Suprapubic skin (tissue), 3 donors: ENCODE data around the gene GAPT.

ENCODE experiments used
- POLR2AphosphoS5 ChIP-seq, 3 donors: sonication (generic); formaldehyde crosslinking; IDR thresholded peaks; one replicate each; pipeline ENCODE4 v1.6.1; 2017; ENCODE audit warnings: antibody characterized with exemption in 3 of 3
- TF ChIP-seq, protein P1 (sequence below), 2 donors: fragments of 200-600 bp in 1 of 2; fragments of 450-650 bp in 1 of 2; sonication (generic) in 1 of 2; IDR thresholded peaks; one replicate each; pipeline ENCODE4 v1.5.1; 2016 to 2019; ENCODE audit warnings: antibody characterized with exemption in 2 of 2, mild to moderate bottlenecking in 1 of 2, moderate library complexity in 1 of 2

DNA sequence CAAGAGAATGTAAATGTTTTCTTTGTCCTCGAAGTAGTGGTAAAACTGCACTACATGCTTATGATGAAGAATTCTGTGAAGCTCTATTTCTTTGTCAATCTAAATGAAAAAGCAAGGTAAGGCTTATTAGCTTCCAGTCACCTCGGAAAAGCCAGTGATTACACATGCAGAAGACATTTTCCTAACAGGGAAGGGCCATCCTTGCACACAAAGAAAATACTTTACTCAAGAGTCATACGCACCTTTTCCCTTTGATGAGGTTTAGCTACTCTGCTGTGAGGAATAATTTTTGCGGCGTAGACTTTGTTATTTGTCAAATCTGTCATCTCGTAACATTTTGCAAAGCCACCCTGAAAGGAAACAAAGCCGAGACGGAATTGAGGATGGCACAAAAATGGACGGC, 32.5 kb upstream of the GAPT start:
- TF ChIP-seq, protein P1, sequence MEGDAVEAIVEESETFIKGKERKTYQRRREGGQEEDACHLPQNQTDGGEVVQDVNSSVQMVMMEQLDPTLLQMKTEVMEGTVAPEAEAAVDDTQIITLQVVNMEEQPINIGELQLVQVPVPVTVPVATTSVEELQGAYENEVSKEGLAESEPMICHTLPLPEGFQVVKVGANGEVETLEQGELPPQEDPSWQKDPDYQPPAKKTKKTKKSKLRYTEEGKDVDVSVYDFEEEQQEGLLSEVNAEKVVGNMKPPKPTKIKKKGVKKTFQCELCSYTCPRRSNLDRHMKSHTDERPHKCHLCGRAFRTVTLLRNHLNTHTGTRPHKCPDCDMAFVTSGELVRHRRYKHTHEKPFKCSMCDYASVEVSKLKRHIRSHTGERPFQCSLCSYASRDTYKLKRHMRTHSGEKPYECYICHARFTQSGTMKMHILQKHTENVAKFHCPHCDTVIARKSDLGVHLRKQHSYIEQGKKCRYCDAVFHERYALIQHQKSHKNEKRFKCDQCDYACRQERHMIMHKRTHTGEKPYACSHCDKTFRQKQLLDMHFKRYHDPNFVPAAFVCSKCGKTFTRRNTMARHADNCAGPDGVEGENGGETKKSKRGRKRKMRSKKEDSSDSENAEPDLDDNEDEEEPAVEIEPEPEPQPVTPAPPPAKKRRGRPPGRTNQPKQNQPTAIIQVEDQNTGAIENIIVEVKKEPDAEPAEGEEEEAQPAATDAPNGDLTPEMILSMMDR (IDR thresholded peaks at IDR 0.05): no peak
- no peak for TF ChIP-seq POLR2AphosphoS5 (IDR thresholded peaks at IDR 0.05)
